ENCODE results near the gene HSPB6.

HSPB6 gene

DNA sequence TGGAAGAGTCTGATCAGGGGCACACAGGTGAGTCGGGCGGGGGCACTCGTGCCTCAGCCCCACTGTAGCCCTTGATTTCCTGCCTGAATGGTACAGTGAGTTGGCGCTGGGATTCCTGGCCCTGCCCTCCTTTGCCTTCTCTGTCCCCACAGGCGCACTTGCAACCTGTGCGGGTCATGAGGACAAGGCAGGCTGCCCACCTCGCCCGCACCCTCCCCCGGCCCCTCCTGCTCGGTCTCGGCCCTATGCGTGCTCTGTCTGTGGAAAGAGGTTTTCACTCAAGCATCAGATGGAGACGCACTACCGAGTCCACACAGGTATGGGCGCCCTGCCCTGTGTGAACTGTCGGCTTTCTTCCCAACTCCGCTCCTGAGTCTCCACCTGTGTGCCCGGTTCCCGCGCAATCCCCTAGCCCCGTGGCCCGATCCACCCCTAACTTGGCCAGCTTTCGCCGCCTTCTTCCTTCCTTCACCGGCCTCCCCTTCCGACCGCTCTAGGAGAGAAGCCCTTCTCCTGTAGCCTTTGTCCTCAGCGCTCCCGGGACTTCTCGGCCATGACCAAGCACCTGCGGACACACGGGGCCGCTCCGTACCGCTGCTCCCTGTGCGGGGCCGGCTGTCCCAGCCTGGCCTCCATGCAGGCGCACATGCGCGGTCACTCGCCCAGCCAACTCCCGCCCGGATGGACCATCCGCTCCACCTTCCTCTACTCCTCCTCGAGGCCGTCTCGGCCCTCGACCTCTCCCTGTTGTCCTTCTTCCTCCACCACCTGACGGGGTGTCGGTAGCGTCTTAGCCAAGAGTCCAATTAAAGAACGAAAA lies 40.6 kb downstream of the HSPB6 start:
- H3K27ac ChIP-seq (ENCODE audit: low read depth, low read length) = peak overlapping the region; percentile 86
- peak overlapping the region; percentile 90 for H3K4me3 ChIP-seq (ENCODE audit: low read length)
- H3K4me1 ChIP-seq (ENCODE audit: control insufficient read depth, insufficient read depth, low read length) = peaks cover 16% of the 10 kb centered on the region
- no peaks in the 10 kb centered on the region for H3K27me3 ChIP-seq (ENCODE audit: control insufficient read depth, insufficient read depth, low read length)
- H3K9ac ChIP-seq (ENCODE audit: low read length) = peak overlapping the region; percentile 74
- H3K36me3 ChIP-seq (ENCODE audit: control insufficient read depth, insufficient read depth, low read length) = peaks cover 7% of the 10 kb centered on the region

DNA sequence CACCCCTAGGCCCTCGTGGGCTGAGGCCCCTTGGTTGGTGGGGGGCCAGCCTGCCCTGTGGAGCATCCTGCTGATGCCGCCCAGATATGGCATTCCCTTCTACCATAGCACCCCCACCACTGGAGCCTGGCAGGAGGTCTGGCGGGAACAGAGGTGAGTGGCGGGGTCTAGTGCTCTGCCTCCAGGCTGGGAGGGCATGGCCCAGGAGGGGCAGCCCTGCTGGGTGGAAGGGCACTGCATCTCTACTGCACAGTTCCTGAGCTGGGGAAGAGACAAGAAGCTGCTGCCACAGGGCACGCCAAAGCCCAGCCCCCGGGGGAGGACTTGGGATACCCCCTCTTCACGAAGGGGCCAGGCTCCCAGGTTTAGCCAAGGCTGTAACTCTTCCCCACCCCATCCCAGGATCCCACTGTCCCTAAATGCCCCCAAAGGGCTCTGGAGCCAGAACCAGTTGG lies 41.4 kb downstream of the HSPB6 start:
- no peak overlapping the region for H3K27ac ChIP-seq (ENCODE audit: low read depth, low read length)
- H3K4me3 ChIP-seq (ENCODE audit: low read length) = peak overlapping the region; percentile 90
- H3K36me3 ChIP-seq (ENCODE audit: control insufficient read depth, insufficient read depth, low read length) = peaks cover 7% of the 10 kb centered on the region
- H3K27me3 ChIP-seq (ENCODE audit: control insufficient read depth, insufficient read depth, low read length) = no peaks in the 10 kb centered on the region
- H3K9ac ChIP-seq (ENCODE audit: low read length) = no peak overlapping the region
- peaks cover 16% of the 10 kb centered on the region for H3K4me1 ChIP-seq (ENCODE audit: control insufficient read depth, insufficient read depth, low read length)

DNA sequence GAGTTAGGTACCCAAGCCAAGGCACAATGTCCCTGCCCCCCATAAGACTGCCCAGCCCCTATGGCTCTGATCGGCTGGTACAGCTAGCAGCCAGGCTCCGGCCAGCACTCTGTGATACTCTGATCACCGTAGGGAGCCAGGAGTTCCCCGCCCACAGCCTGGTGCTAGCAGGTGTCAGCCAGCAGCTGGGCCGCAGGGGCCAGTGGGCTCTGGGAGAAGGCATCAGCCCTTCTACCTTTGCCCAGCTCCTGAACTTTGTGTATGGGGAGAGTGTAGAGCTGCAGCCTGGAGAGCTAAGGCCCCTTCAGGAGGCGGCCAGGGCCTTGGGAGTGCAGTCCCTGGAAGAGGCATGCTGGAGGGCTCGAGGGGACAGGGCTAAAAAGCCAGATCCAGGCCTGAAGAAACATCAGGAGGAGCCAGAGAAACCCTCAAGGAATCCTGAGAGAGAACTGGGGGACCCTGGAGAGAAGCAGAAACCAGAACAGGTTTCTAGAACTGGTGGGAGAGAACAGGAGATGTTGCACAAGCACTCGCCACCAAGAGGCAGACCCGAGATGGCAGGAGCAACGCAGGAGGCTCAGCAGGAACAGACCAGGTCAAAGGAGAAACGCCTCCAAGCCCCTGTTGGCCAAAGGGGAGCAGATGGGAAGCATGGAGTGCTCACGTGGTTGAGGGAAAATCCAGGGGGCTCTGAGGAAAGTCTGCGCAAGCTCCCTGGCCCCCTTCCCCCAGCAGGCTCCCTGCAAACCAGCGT lies 42.1 kb downstream of the HSPB6 start:
- Histone ChIP-seq H3K27me3 (ENCODE audit: control insufficient read depth, insufficient read depth, low read length) (no peaks in the 10 kb centered on the region), H3K27ac (ENCODE audit: low read depth, low read length) (no peak overlapping the region), H3K4me1 (ENCODE audit: control insufficient read depth, insufficient read depth, low read length) (peaks cover 16% of the 10 kb centered on the region), H3K36me3 (ENCODE audit: control insufficient read depth, insufficient read depth, low read length) (peaks cover 4% of the 10 kb centered on the region), H3K4me3 (ENCODE audit: low read length) (no peak overlapping the region), H3K9ac (ENCODE audit: low read length) (no peak overlapping the region)

DNA sequence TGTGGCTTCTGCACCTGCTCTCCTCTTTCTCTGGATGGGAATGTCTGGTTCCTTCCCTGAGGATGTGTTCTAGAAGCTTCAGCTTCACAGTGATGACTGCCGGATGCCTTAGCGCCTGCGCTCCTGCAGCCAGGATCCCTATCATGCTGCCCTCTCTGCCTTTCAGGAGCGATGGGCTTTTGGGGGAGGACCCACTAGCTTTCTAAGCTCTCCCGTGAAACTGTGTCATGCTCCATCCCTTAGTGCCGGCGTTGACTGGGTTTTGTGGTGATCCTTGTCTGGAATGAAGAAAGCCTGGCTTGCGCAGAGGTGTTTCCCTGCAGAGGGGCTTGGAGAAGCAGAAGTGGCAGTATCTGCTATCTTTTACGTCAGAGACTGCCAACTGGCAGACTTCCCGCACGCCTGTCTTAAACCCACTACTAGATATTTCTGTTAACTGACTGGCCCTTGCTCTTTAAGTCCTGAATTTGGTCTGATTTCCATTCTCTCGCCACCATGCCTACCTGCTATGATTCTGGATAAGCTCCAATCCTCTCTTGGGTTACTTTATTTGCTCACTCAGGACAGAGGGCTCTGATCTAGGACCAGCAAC lies 42.8 kb downstream of the HSPB6 start:
- Histone ChIP-seq H3K9ac (ENCODE audit: low read length) (no peak overlapping the region), H3K4me3 (ENCODE audit: low read length) (no peak overlapping the region), H3K27ac (ENCODE audit: low read depth, low read length) (no peak overlapping the region), H3K36me3 (ENCODE audit: control insufficient read depth, insufficient read depth, low read length) (no peaks in the 10 kb centered on the region), H3K27me3 (ENCODE audit: control insufficient read depth, insufficient read depth, low read length) (no peaks in the 10 kb centered on the region), H3K4me1 (ENCODE audit: control insufficient read depth, insufficient read depth, low read length) (peaks cover 11% of the 10 kb centered on the region)

DNA sequence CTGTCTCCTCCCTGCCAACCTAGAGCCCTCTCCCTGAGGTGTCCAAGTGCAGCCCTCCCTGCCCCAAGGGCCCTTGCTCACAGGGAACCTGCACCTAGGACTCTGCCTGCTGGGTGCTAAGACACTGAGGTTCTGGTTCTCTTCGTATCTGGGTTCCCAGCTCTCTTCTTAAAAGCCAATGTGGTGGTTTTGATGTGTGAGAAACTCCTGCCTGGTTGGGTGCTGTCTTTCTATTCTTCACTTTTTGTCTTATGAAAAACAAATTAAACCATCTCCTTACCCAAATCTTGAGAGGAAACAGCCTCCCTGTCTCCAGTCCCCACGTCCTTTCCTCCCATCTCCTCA lies 43.4 kb downstream of the HSPB6 start:
- H3K27me3 ChIP-seq (ENCODE audit: control insufficient read depth, insufficient read depth, low read length) = no peaks in the 10 kb centered on the region
- no peak overlapping the region for H3K27ac ChIP-seq (ENCODE audit: low read depth, low read length)
- no peak overlapping the region for H3K9ac ChIP-seq (ENCODE audit: low read length)
- no peaks in the 10 kb centered on the region for H3K36me3 ChIP-seq (ENCODE audit: control insufficient read depth, insufficient read depth, low read length)
- H3K4me1 ChIP-seq (ENCODE audit: control insufficient read depth, insufficient read depth, low read length) = peaks cover 7% of the 10 kb centered on the region
- no peak overlapping the region for H3K4me3 ChIP-seq (ENCODE audit: low read length)

DNA sequence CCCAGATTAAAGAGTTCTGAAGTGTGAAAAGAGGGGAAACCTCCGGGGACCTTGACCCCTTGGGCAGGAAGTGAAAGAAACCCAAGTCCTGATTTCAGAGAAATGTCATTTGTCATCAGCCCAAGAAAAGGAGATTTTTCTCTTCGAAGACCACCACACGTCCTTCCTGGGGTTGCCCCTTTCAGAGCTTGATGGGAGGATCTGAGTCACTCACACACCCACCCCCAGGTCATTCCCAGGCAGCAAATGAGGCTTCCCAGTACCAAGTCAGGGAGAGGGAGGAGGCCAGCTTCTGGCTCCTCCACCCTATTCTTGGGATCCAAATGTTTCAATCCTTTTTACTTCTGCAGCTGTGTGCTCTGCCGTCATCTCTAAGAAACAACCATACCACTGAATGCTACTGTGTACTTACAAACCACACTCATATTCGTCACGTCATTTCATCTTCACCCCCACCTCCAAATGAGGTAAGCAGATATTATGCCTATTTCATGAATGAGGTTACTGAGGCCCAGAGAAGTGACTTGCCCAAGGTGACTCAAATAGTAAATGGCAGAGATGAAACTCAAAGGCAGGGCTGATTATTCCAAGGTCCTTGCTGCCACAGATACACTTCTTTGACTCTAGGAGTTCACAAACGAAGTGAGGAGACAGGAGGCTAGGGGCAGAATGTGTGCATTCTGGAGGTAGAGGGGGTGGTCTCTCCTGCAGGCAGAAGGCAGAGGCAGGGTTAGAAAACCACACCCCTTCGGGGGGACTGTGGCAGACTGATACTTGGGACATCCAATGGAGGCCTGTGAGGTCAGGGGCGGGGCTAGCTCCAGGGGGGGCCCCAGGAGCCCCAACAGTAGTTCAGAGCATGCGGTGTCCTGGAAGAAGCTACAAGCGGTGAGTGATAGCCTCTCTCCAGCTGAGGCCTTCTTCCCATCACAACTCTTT lies 44.0 kb downstream of the HSPB6 start:
- no peak overlapping the region for H3K27ac ChIP-seq (ENCODE audit: low read depth, low read length)
- H3K4me3 ChIP-seq (ENCODE audit: low read length) = no peak overlapping the region
- H3K4me1 ChIP-seq (ENCODE audit: control insufficient read depth, insufficient read depth, low read length) = peaks cover 7% of the 10 kb centered on the region
- no peak overlapping the region for H3K9ac ChIP-seq (ENCODE audit: low read length)
- H3K27me3 ChIP-seq (ENCODE audit: control insufficient read depth, insufficient read depth, low read length) = no peaks in the 10 kb centered on the region
- H3K36me3 ChIP-seq (ENCODE audit: control insufficient read depth, insufficient read depth, low read length) = no peaks in the 10 kb centered on the region

DNA sequence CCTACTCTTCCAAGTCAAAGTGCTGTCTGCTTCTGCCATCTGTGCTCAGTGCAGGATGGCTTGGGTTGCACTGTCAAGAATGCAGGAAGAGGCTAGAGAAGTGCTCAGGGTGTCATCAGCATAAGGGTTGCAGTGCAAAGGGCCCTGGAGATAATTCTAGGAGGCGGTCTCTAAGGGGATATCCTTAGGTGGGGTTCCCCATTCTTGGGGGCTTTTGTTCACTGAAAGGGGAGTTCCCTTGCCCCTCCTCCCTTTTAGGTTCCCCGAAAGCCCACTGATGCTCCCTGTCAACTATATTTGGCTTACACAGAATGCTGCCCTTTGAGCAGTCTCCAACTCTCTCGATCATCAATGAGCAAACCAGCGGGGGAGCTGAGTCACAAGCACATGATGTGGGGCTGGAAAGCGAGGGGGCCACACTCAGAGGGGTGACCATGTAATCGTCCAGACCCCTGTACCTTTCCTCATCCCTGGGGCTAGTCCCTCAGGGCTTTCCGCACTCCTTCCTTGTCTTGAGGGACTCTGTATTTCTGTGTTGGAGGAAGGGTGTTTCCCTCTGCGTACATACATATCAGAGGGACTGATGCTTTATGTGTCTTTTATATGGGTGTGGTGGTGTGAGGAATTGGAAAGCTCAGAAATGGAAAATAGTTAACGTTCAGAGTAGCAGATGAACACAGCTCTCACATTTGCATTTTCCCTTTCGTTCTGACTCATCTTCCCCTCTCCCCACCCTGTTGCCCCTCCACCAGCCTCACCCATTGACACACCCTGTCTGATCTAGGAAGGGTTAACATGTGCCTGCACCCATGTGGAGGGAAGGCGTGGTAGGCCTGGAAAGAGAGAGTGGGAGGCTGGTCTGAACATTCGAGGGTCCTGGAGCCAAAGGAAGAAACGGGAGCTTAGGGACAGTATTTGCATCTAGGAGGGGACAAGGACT lies 45.8 kb downstream of the HSPB6 start:
- H3K4me1 ChIP-seq (ENCODE audit: control insufficient read depth, insufficient read depth, low read length) = peaks cover 5% of the 10 kb centered on the region
- H3K27ac ChIP-seq (ENCODE audit: low read depth, low read length) = no peak overlapping the region

DNA sequence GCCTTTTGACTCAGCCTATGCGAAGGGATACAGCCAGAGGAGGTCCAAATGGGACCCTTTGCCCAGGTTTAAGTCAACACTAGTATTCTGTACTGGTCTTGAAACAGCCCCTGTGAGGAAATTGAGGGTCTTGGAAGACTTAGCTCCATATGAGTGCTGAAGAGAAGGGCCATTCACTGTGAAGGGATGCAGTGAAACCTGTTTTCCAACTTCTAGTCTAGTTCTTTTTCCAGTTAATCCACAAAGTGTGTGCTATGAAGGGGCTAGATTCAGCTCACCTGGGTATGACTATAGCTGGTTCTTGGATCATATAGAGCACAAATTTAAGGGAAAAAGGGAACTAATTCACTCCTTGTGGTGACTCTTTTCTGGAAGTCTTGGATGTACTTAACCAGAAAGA lies 48.4 kb downstream of the HSPB6 start:
- Histone ChIP-seq H3K4me1 (ENCODE audit: control insufficient read depth, insufficient read depth, low read length) (no peaks in the 10 kb centered on the region), H3K36me3 (ENCODE audit: control insufficient read depth, insufficient read depth, low read length) (no peaks in the 10 kb centered on the region), H3K27ac (ENCODE audit: low read depth, low read length) (no peak overlapping the region), H3K4me3 (ENCODE audit: low read length) (no peak overlapping the region), H3K27me3 (ENCODE audit: control insufficient read depth, insufficient read depth, low read length) (peaks cover 2% of the 10 kb centered on the region), H3K9ac (ENCODE audit: low read length) (no peak overlapping the region)

More for the DNA sequence above, 45.8 kb downstream of the HSPB6 start:
- no peaks in the 10 kb centered on the region for H3K27me3 ChIP-seq (ENCODE audit: control insufficient read depth, insufficient read depth, low read length)
- H3K36me3 ChIP-seq (ENCODE audit: control insufficient read depth, insufficient read depth, low read length) = no peaks in the 10 kb centered on the region
- no peak overlapping the region for H3K9ac ChIP-seq (ENCODE audit: low read length)
- H3K4me3 ChIP-seq (ENCODE audit: low read length) = no peak overlapping the region

Measured in rectal smooth muscle tissue (tissue), 1 donor.